Nucleus accumbens (tissue), 56 donors: ENCODE results near the gene PBX4.
"Not testable (repeated sequence)": the region's sequence is repeated elsewhere in the genome, so short reads cannot be mapped to it uniquely, and the experiment has no call there.

ENCODE experiments used
- DNase-seq, 56 donors: peaks; one replicate each; lab custom pipeline; 2025; lab: John Stamatoyannopoulos, UW

The PBX4 gene

DNA sequence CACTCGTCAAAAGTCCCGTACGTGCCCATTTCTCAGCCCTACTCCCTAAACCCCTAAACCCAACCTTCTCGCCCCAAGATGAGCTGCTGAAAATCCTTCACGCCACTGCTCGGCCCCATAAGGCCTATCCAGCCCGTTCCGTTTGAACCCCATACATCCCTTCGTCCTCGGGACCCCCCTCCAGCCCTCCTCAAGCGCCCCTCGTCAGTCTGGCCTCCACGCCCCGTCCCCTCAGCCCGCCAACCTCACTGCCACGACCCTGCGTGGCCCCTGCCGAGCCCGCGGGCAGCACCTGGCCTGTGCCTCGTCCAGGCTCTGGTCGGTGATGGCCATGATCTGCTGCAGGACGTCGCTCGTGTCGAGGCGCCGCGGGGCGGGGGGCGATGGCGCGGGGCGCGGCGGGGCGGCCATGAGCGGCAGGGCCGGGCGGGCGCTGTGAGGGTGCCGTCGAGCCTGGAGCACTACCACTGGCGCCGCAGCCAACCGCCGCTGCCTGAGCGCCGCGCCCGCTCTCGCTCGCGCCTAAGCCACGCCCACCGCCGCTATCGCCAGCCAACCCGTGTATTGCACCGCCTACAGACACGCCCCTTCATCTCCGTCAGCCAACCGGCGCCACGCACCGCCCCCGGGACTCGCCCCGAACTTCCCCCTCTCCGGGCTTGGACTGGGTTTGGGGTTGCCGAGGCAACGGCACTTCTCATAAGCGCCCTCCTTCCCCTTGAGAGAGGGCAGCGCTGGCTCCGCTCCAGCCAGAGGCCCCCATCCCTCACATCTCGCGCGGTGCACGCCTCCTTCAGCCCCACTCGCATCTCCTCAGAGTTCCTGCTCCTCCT lies at the start of gene PBX4:
PBX4 (minus strand) TSS at position 469 of the 833 bp plus-strand sequence; CDS start at position 411, 58 bp downstream.
- DNase-seq = peak in 55 of 56 donors; percentile 22 to 96 (median 86)

DNA sequence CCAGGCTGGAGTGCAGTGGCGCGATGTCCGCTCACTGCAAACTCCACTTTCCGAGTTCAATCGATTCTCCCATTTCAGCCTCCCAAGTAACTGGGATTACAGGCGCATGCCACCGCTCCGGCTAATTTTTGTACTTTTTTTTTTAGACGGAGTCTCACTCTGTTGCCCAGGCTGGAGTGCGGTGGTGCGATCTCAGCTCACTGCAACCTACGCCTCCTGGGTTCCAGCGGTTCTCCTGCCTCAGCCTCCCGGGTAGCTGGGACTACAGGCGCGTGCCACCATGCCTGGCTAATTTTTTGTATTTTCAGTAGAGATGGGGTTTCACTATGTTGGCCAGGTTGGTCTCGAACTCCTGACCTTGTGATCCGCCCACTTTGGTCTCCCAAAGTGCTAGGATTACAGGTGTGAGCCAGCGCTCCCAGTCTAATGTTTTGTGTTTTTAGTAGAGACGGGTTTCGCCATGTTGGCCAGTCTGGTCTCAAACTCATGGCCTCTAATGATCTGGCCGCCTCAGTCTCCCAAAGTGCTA lies 47.0 kb upstream of the PBX4 start:
- not testable (repeated sequence) for DNase-seq

- peak; percentile 86 to 100 (median 97) for DNase-seq
Observed at GRCh38 chr19:19663256-19664120, 45.0 kb upstream of the PBX4 start, which contains the start of gene ATP13A1. ATP13A1 (minus strand) TSS chr19:19663676; CDS start chr19:19663666, 10 bp downstream.

DNA sequence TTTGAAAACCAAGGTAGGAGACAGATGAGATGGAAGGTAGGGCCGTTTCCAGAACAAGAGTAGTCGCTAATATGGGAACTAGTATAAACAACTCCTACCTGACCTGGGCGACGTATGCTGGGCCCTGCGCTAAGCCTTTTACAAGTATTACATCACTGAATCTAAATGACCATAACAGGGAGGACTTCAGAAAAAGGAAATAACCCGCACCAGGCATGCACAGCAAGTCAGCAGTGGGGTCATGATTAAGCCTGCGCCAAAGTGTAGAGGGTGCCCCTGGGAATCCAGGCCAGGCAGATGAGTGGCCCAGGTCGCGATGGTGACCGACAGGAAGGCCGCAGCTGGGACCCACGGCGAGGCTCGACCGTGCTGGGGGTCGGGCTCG lies 44.4 kb upstream of the PBX4 start:
- no peak for DNase-seq

GRCh38 chr19:19662344-19662743 lies 43.9 kb upstream of the PBX4 start:
- DNase-seq = no peak

GRCh38 chr19:19661675-19662251 lies 43.3 kb upstream of the PBX4 start:
- peak in 2 of 56 donors; percentile 9 to 11 for DNase-seq

DNA sequence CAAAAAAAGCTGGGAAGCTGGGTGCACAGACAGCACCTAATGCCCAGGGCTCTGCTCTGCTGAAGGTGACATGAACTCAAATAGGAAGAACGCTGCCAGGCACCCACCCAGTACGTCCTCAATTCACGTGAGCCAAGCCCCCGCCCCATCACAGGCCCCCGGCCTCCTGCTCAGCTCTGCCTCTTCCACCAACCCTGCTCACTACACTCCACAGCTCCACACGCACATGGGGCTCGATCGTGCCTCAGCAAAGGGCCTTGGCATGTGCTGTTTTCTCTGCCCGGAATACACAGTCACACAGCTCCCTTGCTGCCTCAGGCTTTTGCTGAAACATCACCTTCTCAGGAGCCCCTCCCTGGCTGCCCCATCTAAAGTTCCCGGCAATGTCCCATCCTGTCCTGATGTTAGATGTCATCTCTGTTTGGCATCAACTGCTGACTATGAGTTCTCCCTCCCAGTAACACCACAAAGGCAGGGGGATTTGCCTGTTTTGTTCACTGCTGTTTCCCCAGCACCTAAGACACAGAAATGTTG lies 42.7 kb upstream of the PBX4 start:
- DNase-seq = no peak

DNA sequence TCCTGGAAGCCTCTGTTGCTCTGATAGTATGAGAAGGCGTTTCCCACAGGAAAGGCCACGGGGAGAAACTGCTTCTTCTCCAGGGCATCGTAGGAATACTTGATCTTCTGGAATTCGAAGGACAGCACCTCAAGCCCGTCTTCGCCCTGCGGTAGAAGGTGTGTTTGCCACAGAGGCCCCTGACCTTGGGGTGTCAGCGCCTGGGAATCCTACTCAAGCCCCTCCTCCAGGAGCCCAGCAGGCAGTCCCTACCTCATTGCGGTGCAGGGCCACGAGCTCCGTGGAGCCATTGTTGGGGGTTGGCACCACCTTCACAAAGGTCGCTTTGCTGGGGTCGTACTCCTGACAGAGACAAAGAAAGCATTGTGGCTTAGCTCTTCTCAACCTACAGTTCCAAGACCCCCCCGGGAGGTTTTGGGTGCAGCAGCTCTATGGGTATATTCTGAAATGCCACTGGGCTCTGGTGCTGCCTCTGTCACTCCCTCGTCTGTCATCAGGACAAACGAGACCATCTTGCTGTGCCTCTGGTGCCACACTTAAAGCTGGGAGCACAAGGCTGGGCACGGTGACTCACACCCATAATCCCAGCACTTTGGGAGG lies 41.3 kb upstream of the PBX4 start:
- no peak for DNase-seq

- DNase-seq = peak in 6 of 56 donors; percentile 13 to 31 (median 16)
Observed at GRCh38 chr19:19657397-19657783, 38.9 kb upstream of the PBX4 start.

- no peak for DNase-seq
Observed at GRCh38 chr19:19656451-19657396, 38.2 kb upstream of the PBX4 start.

GRCh38 chr19:19655641-19656343 lies 37.3 kb upstream of the PBX4 start:
- no peak for DNase-seq

DNA sequence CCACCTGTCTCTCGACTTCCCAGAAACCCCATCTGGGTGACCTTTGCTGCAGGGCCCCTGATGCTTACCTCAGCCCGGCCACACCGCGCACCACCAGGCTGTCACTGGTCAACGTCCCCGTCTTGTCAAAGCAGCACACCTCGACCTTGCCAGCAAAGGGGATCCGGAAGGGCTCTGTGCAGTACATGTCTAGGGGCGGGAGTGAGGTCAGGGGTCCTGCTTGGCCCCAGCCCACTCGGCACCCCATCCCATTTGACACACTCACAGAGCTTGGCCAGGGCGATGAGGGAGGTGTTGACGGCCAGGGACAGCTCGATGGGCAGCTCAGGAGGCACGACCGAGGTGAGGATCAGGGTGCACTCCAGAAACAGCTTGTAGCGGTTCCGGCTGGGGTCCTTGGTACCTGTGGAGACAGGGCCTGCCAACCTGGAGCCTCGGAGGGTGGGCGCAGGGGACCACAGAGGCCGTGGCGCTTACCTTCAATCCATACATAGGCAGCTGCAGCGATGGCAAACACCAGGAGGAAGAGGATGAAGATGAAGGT lies 36.6 kb upstream of the PBX4 start:
- no peak for DNase-seq

DNA sequence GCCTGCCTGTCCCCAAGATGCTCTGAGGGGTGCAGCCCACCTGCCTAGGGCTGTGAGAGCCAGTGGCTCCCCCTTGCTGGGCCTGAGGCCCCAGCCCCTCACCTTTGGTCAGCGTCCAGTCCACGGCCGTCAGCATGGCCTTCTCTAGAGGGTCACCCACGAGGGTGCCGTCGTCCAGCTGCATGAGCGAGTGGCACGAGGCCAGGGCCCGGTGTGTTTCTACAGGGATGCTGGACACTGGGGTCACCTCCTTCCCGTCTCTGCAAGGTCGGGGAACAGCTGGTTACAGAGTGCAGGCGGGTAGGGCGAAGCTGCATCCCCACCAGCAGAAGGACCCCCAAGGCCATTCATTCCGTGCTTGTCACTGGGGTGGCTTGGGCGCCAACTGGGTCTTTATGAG lies 36.0 kb upstream of the PBX4 start:
- DNase-seq = no peak

DNA sequence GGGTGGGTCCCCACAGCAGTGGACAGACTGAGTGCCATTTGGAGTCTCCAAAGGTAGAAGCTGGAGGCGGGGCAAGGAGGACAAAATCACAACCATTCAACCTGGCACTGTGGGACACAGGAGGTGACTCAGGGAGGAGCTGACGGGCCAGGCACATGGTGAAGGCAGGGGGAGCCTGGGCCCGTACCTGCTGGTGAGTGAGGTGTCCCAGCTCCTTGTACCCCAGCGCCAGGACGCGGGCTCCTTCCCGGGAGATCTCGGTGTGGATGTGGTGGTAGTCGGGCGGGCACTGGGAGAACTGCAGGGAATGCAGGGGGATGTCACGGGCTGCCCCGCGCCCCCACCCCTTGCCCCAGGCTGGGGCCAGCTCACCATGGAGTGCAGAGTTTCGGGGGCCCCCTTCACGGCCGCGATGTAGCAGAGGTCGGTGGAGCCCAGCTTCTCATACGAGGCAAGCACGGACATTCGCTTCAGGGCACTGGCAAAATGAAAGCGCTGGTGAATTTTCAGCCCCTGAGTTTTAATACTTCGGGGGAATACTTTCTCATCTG lies 35.2 kb upstream of the PBX4 start:
- no peak for DNase-seq

DNA sequence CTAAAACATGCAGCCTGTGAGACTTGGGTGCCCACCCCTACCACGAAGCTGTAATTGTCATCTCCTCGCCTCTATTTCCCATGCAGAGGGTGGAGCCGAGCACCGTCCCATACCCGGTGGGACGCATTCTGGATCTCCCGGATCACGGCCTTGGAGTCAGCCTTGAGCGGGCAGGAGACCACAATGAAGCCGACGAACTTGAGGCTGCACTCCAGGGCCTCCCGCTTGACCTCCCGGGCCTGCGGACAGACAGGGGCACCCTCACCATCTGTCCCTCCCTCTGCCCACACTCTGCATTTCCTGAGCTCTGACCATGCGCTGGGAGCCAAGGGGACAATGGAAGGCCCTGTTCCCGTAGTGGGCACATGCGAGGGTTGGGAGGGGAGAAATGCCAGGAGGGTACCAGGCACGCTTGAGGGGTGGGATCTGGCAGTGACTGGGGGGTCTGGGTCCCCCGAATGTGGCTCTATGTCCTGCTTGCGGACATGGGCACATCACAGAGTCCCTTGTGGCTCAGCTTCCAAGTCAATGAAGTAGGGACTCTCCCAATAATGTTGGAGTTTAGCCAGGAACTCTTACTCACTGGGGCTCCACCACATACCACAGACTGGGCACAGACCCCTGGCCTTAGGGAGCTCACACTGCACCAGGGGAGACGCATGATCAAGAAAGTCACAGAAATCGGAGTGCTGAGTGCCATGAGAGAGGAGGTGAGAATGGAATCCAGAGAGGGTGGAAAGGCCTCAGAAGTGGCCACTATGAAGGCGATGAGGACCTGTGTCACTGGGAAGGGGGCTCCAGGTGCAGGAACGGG lies 34.2 kb upstream of the PBX4 start:
- DNase-seq = no peak

DNA sequence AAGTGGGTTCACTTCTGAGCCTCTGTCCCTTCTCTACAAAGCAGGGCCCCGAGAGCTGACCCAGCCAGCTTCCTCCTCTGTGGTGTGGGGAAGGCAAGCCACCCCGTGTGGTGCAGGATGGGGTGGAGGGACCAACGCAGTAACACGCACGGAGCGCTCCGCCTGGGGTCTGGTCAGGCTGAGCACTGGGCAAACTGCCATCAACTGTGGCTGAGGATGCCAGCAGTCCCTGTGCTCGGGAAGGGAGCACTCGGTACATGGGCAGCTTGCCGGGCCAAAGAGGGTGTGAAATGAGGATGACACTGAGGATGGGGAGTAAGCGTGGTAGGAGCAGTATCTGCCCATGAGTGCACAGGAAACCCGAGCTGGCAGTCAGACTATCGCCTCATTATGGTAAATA lies 32.6 kb upstream of the PBX4 start:
- peak in 44 of 56 donors; percentile 5 to 72 (median 39) for DNase-seq

- peak in 5 of 56 donors; percentile 4 to 26 (median 17) for DNase-seq
Observed at GRCh38 chr19:19650331-19650730, 31.8 kb upstream of the PBX4 start.
